ENCODE results near the gene KDF1. TPM values are rescaled to one million over a fixed set of nuclear protein-coding genes. Genes with fewer than 3 reads are reported as not detected.

The KDF1 gene
- total and polyA plus RNA-seq, 2 donors (not counting 3 experiments of a cell fraction or from before 2014, with no cell fraction given): not detected

DNA sequence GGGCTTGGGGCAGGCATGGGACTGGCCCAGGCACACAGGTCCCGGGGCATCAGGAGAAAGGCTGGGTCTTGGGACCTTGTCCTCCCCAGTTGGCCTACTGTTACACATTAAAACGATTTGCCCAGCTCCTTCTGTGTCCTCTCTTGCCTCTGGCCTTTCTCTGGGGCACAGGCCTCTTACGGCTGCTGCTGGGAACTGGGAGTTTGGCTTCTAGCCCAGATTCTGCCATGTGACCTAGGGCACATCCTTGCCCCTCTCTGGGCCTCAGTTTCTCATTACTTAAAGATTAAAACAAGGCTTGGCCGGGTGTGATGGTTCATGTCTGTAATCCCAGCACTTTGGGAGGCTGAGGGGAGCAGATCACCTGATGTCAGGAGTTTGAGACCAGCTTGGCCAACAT is 14.0 kb downstream of the KDF1 start:
- Histone ChIP-seq H3K9me1 (replicated peaks; ENCODE audit: control insufficient read depth, extremely low read depth, insufficient read depth, low read length) (no peaks in the 10 kb centered on the region), H3K27ac (ENCODE audit: insufficient read depth, low read depth, low read length) (no peak overlapping the region), H3K9me3 (replicated peaks; ENCODE audit: control insufficient read depth, insufficient read depth, low read length) (no peaks in the 10 kb centered on the region), H3K4me1 (ENCODE audit: control insufficient read depth, extremely low read depth, insufficient read depth, low read length) (peaks cover 8% of the 10 kb centered on the region), H3K4me2 (ENCODE audit: insufficient read depth, low read length) (no peak overlapping the region), H3K9ac (replicated peaks; ENCODE audit: extremely low read depth, insufficient read depth, low read length) (no peak overlapping the region), H3K27me3 (ENCODE audit: control insufficient read depth in 2 of 2, insufficient read depth in 2 of 2, low read length in 2 of 2) (no peaks in the 10 kb centered on the region), H3K4me3 (replicated peaks in 1 of 3; ENCODE audit: insufficient read depth in 1 of 3, low read depth in 1 of 3, low read length in 3 of 3) (no peak overlapping the region), H4K20me1 (replicated peaks; ENCODE audit: control insufficient read depth, extremely low read depth, insufficient read depth, low read length) (no peaks in the 10 kb centered on the region), H3K36me3 (ENCODE audit: control insufficient read depth in 2 of 2, extremely low read depth in 1 of 2, insufficient read depth in 2 of 2, low read length in 2 of 2) (peaks cover 14 to 39% of the 10 kb centered on the region in 2 experiments), H2AFZ (ENCODE audit: low read depth, low read length) (no peak overlapping the region), H3K79me2 (ENCODE audit: control insufficient read depth, insufficient read depth, low read length) (no peaks in the 10 kb centered on the region)
- TF ChIP-seq GATA2 (IDR thresholded peaks at IDR 0.05; ENCODE audit: insufficient read depth, insufficient read length, low read depth, low read length) (no peak), FOS (IDR thresholded peaks at IDR 0.05; ENCODE audit: borderline replicate concordance, insufficient read depth, low read length) (no peak), EZH2 (IDR thresholded peaks at IDR 0.05; ENCODE audit: borderline replicate concordance, low read depth, low read length, severe bottlenecking) (no peak), JUN (IDR thresholded peaks at IDR 0.05; ENCODE audit: borderline replicate concordance, insufficient read depth, insufficient read length, low read depth) (no peak), POLR2A (IDR thresholded peaks at IDR 0.05; ENCODE audit: low read depth, low read length) (no peak), POLR2AphosphoS5 (IDR thresholded peaks at IDR 0.05; ENCODE audit: insufficient read depth, low read depth, low read length) (no peak), MYC (IDR thresholded peaks at IDR 0.05; ENCODE audit: low read depth, low read length) (no peak)
- TF ChIP-seq, protein P1, sequence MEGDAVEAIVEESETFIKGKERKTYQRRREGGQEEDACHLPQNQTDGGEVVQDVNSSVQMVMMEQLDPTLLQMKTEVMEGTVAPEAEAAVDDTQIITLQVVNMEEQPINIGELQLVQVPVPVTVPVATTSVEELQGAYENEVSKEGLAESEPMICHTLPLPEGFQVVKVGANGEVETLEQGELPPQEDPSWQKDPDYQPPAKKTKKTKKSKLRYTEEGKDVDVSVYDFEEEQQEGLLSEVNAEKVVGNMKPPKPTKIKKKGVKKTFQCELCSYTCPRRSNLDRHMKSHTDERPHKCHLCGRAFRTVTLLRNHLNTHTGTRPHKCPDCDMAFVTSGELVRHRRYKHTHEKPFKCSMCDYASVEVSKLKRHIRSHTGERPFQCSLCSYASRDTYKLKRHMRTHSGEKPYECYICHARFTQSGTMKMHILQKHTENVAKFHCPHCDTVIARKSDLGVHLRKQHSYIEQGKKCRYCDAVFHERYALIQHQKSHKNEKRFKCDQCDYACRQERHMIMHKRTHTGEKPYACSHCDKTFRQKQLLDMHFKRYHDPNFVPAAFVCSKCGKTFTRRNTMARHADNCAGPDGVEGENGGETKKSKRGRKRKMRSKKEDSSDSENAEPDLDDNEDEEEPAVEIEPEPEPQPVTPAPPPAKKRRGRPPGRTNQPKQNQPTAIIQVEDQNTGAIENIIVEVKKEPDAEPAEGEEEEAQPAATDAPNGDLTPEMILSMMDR (IDR thresholded peaks at IDR 0.05; ENCODE audit: extremely low read depth in 1 of 2, insufficient read depth in 1 of 2, low read depth in 1 of 2, low read length in 2 of 2): no peak
- TF ChIP-seq, protein P2, sequence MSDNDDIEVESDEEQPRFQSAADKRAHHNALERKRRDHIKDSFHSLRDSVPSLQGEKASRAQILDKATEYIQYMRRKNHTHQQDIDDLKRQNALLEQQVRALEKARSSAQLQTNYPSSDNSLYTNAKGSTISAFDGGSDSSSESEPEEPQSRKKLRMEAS (IDR thresholded peaks at IDR 0.05; ENCODE audit: insufficient read depth, insufficient read length): no peak
- BruUV-seq (replicated peaks): no TSS peak
- intact Hi-C loops (cut with micrococcal nuclease): no loop called here
- POLR2A ChIA-PET: no interaction called here
- CTCF ChIA-PET: no interaction called here
- FAIRE-seq (no peak), DNase-seq (ENCODE audit: low read depth, low spot score) (no peak)
- dilution Hi-C loops (cut with MboI; ENCODE audit: extremely low pct_ligation_motif_present, low sequenced_read_pairs): no loop called here

Measured in endothelial cell of umbilical vein (primary cell).